ENCODE results near the gene HNRNPA0.

Gene HNRNPA0

GRCh38 chr5:137754961-137755762 lies 999 bp upstream of the HNRNPA0 start:
- no peak for DNase-seq (ENCODE audit: low read depth in 3 of 3)

- DNase-seq (ENCODE audit: low read depth in 3 of 3), result no peak
These were observed 424 bp downstream of the HNRNPA0 start for GRCh38 chr5:137753691-137754187.

DNA sequence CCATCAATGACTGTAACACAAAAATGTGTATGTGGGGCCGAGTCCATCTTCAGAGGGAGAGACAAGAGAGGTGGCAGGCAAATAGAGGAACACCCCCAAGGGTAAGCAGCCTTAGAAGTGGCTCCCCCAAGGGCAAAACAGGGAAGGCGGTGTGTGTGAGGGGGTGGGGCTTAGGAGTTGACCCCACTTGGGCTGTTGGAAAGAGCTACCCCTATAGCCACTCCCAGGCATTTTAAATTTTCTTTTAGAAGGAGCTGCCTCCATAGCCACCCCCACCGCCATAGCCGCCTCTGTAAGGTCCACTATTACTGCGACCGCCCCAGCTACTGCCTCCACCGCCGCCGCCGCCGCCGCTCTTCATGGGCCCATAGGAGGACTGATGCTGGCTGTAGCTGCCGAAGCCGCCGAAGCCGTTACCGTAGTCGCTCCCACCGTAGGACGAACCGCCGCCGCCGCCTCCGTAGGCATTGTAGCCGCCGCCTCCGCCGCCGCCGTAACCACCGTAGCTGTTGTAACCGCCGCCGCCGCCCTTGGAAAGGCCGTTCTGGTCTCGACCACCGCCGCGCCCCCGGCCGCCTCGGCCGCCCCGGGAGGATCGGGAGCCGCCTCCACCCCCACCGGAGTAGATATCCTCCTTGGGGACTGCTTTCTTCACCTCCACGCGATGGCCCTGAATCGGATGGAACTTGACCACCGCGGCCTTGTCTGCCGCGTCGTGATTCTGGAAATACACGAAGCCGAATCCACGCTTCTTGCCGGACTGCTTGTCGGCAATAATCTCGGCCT lies 1.1 kb downstream of the HNRNPA0 start:
- DNase-seq (ENCODE audit: low read depth in 3 of 3), result peak in 1 of 3 experiments; percentile 15

- no peak for DNase-seq (ENCODE audit: low read depth in 3 of 3)
These were observed 2.2 kb downstream of the HNRNPA0 start for GRCh38 chr5:137751869-137752491.

DNA sequence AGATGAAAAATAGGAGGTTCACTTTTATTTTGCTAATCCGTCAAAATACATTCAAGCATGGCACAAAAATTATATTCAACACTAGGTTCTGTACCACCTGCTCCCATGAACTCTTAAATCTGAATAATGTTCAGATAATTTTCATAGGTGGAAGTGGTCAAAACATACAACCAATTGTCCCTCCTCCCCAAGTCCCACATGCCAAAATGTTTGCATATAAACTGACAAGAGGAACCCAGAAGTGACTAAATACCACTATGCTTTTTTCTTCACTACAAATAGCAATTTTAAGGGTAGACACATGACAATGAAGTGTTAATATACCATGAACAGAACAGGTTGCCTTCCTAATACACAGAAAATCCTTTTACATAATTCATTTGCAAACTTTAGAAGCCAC lies 3.7 kb downstream of the HNRNPA0 start:
- no peak for DNase-seq (ENCODE audit: low read depth in 3 of 3)

GRCh38 chr5:137747848-137748247 lies 6.3 kb downstream of the HNRNPA0 start:
- no peak for DNase-seq (ENCODE audit: low read depth in 3 of 3)

GRCh38 chr5:137743031-137743640 lies 11.0 kb downstream of the HNRNPA0 start:
- peak in 2 of 3 experiments; percentile 14 to 41 for DNase-seq (ENCODE audit: low read depth in 3 of 3)

GRCh38 chr5:137741718-137742117 lies 12.4 kb downstream of the HNRNPA0 start:
- no peak for DNase-seq (ENCODE audit: low read depth in 3 of 3)

DNA sequence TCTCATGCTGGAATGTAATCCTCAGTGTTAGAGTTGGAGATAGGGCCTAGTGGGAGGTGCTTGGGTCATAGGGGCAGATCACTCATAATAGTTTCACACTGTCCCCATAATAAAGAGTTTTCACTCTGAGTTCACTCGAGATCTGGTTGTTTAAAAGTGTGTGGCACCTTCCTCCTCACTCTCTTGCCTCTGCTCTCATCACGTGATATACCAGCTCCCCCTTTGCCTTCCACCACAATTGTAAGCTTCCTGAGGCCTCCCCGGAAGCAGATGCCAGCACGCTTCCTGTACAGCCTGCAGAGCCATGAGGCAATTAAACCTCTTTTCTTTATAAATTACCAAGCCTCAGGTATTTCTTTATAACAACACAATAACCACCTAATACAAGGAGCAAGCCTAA lies 14.4 kb downstream of the HNRNPA0 start:
- DNase-seq (ENCODE audit: low read depth in 3 of 3), result no peak

GRCh38 chr5:137738947-137739346 lies 15.2 kb downstream of the HNRNPA0 start:
- DNase-seq (ENCODE audit: low read depth in 3 of 3), result no peak

DNA sequence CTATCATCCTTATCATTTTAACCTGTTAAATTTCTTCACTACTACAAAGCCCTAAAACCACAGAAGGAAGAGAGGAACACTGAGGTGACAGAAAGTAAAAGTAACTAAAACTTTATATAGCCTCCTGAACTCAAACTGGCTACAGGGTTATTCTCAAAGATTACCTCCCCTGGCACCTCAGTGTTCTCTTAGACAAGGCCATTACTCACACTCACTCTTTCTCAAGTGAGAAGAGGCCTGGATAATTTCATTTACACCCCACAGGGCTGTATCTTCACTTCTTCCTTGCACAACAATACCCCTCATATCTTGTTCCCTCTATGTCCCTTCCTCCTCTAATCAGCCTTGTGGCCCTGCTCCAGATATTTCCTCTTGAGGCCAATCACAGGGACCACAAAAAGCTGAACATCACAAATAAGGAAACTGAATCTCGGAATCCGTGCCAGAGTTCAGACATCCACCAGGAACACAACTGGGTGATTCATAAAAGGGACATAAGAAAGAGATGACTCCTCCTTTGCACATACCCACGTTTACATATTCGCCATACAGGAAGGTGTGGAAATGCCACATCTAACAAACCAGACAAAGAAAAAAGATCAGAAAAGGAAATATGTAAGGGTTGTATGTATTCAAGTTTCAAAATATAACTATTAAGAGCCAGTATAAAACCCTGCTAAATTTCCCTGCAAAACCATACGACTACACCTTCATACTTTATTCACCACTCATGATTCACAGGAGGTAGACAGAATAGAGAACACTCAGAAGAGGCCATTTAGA lies 16.6 kb downstream of the HNRNPA0 start:
- DNase-seq (ENCODE audit: low read depth in 3 of 3), result no peak

GRCh38 chr5:137736496-137736895 lies 17.7 kb downstream of the HNRNPA0 start:
- DNase-seq (ENCODE audit: low read depth in 3 of 3), result no peak

- DNase-seq (ENCODE audit: low read depth in 3 of 3), result no peak
These were observed 18.4 kb downstream of the HNRNPA0 start, which contains the start of gene KLHL3 for GRCh38 chr5:137735555-137736284. Gene KLHL3, minus strand, starts transcription at chr5:137736089. Its CDS starts 443 bp downstream, at chr5:137735646.

GRCh38 chr5:137734962-137735554 lies 19.1 kb downstream of the HNRNPA0 start:
- DNase-seq (ENCODE audit: low read depth in 3 of 3), result no peak

DNA sequence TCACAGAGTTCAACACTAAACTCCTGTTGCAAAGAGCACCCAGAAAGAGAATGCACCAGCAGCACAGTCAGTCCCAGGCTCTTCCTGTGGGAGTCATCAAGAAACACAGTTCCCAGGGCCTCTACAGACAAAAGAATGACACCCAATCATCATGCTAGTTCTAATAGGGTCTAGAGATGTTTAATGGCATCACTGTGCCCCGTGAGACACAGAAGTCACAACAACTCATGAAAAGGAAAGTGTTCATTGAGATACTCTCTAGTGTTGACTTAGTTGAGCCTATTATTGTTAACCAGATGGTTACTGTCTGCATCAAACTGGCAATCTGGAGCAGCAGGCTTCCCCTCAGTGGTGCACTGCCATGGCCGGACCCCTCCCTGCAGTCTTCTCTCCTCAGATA lies 19.8 kb downstream of the HNRNPA0 start:
- DNase-seq (ENCODE audit: low read depth in 3 of 3), result no peak

DNA sequence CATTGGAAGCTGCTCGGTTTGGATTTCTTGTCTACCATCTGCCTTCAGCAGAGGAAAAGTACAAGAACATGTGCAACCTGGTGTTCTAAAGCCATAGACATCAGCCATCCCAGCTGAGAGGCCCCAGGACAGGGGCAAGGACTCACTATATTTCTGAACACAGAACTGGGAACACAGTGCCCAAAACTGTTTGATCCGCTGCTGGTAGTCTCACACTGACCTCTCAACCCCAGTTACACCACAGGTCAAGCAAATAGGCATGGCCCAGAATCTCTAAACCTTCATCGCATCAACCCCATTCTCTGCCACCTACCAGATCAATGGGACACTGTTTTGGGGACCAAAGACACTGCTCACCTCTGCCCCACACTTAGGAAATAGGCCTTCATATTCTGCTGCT lies 20.2 kb downstream of the HNRNPA0 start:
- no peak for DNase-seq (ENCODE audit: low read depth in 3 of 3)

- no peak for DNase-seq (ENCODE audit: low read depth in 3 of 3)
These were observed 21.2 kb downstream of the HNRNPA0 start for GRCh38 chr5:137733006-137733405.

DNA sequence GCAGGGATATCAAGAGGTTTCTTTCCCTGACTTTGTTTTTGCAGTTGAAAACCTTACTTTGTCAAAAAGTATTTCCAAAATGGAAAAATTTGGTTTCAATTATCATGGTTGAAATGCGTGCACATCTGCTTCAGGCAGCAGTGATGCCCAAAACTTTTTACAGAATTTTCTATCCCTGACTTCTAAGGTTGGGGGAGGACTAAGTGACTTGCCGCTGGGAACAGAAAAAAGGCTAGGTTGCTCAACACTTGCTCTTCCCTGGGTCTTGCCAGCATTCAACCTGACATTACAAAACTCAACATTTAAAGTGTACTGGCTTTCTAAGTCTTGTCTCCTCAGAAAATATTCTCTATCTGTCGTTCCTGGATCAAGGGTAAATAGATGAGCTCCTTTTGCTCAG lies 23.0 kb downstream of the HNRNPA0 start:
- DNase-seq (ENCODE audit: low read depth in 3 of 3), result no peak

DNA sequence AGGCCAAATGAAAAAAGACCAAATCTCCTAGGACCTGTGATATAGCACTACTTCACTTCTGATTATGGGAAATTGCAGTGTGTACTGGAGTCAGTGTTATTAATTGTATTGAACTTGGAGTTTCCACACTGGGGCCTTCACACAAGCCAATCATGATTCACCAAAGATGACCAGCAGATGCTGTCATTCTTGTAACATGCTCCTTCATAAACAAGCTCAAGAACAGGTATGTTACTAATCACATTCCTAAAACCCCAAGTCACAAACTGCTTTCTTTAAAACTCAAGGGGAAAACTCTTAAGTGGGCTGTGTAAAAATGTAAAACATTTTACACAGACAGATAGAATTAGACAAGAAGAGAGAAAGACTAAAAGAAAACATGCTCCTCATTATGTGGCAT lies 23.8 kb downstream of the HNRNPA0 start:
- DNase-seq (ENCODE audit: low read depth in 3 of 3), result no peak

DNA sequence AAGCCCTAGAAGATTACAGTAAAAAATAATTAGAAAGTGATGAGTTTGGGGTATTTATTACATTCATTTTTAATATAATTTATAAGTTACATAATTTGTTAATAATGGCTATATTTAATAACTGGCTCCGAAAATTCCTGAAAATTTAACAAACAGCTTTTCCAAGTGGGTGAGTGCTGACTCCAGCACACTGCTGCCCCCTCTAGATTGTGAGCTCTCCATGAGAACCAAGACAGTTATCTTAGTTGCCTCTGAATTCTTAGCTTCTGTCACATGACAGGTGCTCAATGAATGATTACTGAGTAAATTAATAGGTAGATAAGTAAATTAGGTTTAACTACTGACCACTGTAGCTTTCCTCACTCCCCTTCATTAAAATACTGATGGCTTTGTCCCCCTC lies 26.1 kb downstream of the HNRNPA0 start:
- DNase-seq (ENCODE audit: low read depth in 3 of 3), result no peak
